ENCODE measurements around the gene PNPT1. TPM values are rescaled to one million over a fixed set of nuclear protein-coding genes. Genes with fewer than 3 reads are reported as not detected.

The PNPT1 gene
- total RNA-seq, 5 donors from 2014 or later (not counting 1 experiment from before 2014, with no cell fraction given): 13.3 to 31.0 (median 25.7) TPM

GRCh38 chr2:55636831-55637230, 56.8 kb downstream of the PNPT1 start:
- peaks cover 0 to 2% (median 0%) of the 10 kb centered on the region in 3 donors for H3K4me1 Mint-ChIP-seq
- no CpG with 5 or more reads among the region's 3 CpGs for WGBS (ENCODE audit: insufficient coverage)
- H3K4me3 Mint-ChIP-seq: no peak overlapping the region
- H3K36me3 ChIP-seq (ENCODE audit: control insufficient read depth in 2 of 2, extremely low read depth in 1 of 2, insufficient read depth in 1 of 2, low read length in 1 of 2): peaks cover 0 to 26% of the 10 kb centered on the region in 2 donors
- DNase-seq: no peak
- no peak for ATAC-seq (replicated peaks in 1 of 4)
- H3K27ac ChIP-seq (ENCODE audit: low read length): no peak overlapping the region
- H3K27me3 Mint-ChIP-seq: no peaks in the 10 kb centered on the region
- H3K36me3 Mint-ChIP-seq: peaks cover 31% of the 10 kb centered on the region
- no peaks in the 10 kb centered on the region for H3K9me3 ChIP-seq
- ChIA-PET POLR2A (no interaction called here), CTCF (no interaction called here)
- H3K9me3 Mint-ChIP-seq: no peaks in the 10 kb centered on the region
- H3K4me3 ChIP-seq (ENCODE audit: control insufficient read depth in 1 of 2, extremely low read depth in 1 of 2, low read length in 1 of 2): no peak overlapping the region
- no peaks in the 10 kb centered on the region for H3K4me1 ChIP-seq (ENCODE audit: control insufficient read depth in 1 of 2, extremely low read depth in 1 of 2, insufficient read depth in 2 of 2, low read length in 2 of 2)
- H3K27me3 ChIP-seq (replicated peaks in 1 of 2; ENCODE audit: control insufficient read depth in 2 of 2, extremely low read depth in 1 of 2, insufficient read depth in 2 of 2, low read length in 1 of 2): no peaks in the 10 kb centered on the region
- H3K27ac Mint-ChIP-seq: no peak overlapping the region

- H3K36me3 ChIP-seq (ENCODE audit: control insufficient read depth in 2 of 2, extremely low read depth in 1 of 2, insufficient read depth in 1 of 2, low read length in 1 of 2): peaks cover 0 to 10% of the 10 kb centered on the region in 2 donors
- no peak overlapping the region for H3K4me3 ChIP-seq (ENCODE audit: control insufficient read depth in 1 of 2, extremely low read depth in 1 of 2, low read length in 1 of 2)
- H3K4me3 Mint-ChIP-seq: no peak overlapping the region
- no peak for ATAC-seq (replicated peaks in 1 of 4)
- POLR2A ChIA-PET: no interaction called here
- no peaks in the 10 kb centered on the region for H3K27me3 Mint-ChIP-seq
- WGBS (ENCODE audit: insufficient coverage): 74% methylated on average over 2 of the region's 2 CpGs
- peaks cover 30% of the 10 kb centered on the region for H3K36me3 Mint-ChIP-seq
- H3K9me3 Mint-ChIP-seq: no peaks in the 10 kb centered on the region
- H3K27me3 ChIP-seq (replicated peaks in 1 of 2; ENCODE audit: control insufficient read depth in 2 of 2, extremely low read depth in 1 of 2, insufficient read depth in 2 of 2, low read length in 1 of 2): no peaks in the 10 kb centered on the region
- no peak for DNase-seq
- H3K9me3 ChIP-seq: no peaks in the 10 kb centered on the region
- H3K27ac Mint-ChIP-seq: no peak overlapping the region
- peaks cover 35 to 43% (median 39%) of the 10 kb centered on the region in 3 donors for H3K4me1 Mint-ChIP-seq
- CTCF ChIA-PET: interaction anchor here in 1 of 2 donors (0.5 kb wide), 1 partner anchor 23 kb away, joined by 3 read pairs; no protein-coding TSS in a partner anchor
- H3K27ac ChIP-seq (ENCODE audit: low read length): no peak overlapping the region
- H3K4me1 ChIP-seq (ENCODE audit: control insufficient read depth in 1 of 2, extremely low read depth in 1 of 2, insufficient read depth in 2 of 2, low read length in 2 of 2): peaks cover 0 to under 1% of the 10 kb centered on the region in 2 experiments
Measured at GRCh38 chr2:55628931-55629330, 64.7 kb downstream of the PNPT1 start.

- POLR2A ChIA-PET: no interaction called here
- ATAC-seq (replicated peaks in 1 of 4): no peak
- CTCF ChIA-PET: no interaction called here
- H3K4me3 Mint-ChIP-seq: no peak overlapping the region
- peaks cover 34% of the 10 kb centered on the region for H3K36me3 Mint-ChIP-seq
- H3K9me3 Mint-ChIP-seq: no peaks in the 10 kb centered on the region
- no CpG with 5 or more reads among the region's 1 CpG for WGBS (ENCODE audit: insufficient coverage)
- H3K4me1 ChIP-seq (ENCODE audit: control insufficient read depth in 1 of 2, extremely low read depth in 1 of 2, insufficient read depth in 2 of 2, low read length in 2 of 2): peaks cover 2 to 4% of the 10 kb centered on the region in 2 experiments
- H3K27ac Mint-ChIP-seq: no peak overlapping the region
- no peaks in the 10 kb centered on the region for H3K27me3 ChIP-seq (replicated peaks in 1 of 2; ENCODE audit: control insufficient read depth in 2 of 2, extremely low read depth in 1 of 2, insufficient read depth in 2 of 2, low read length in 1 of 2)
- H3K9me3 ChIP-seq: no peaks in the 10 kb centered on the region
- peaks cover 43 to 49% (median 45%) of the 10 kb centered on the region in 3 donors for H3K4me1 Mint-ChIP-seq
- H3K27me3 Mint-ChIP-seq: no peaks in the 10 kb centered on the region
- DNase-seq: no peak
- no peak overlapping the region for H3K4me3 ChIP-seq (ENCODE audit: control insufficient read depth in 1 of 2, extremely low read depth in 1 of 2, low read length in 1 of 2)
- H3K27ac ChIP-seq (ENCODE audit: low read length): no peak overlapping the region
- peaks cover 0 to 7% of the 10 kb centered on the region in 2 donors for H3K36me3 ChIP-seq (ENCODE audit: control insufficient read depth in 2 of 2, extremely low read depth in 1 of 2, insufficient read depth in 1 of 2, low read length in 1 of 2)
Measured at GRCh38 chr2:55627915-55628314, 65.7 kb downstream of the PNPT1 start.

GRCh38 chr2:55621802-55622201, 71.8 kb downstream of the PNPT1 start:
- WGBS (ENCODE audit: insufficient coverage): 93% methylated on average over 2 of the region's 7 CpGs
- Histone ChIP-seq H3K27me3 (replicated peaks in 1 of 2; ENCODE audit: control insufficient read depth in 2 of 2, extremely low read depth in 1 of 2, insufficient read depth in 2 of 2, low read length in 1 of 2) (no peaks in the 10 kb centered on the region), H3K36me3 (ENCODE audit: control insufficient read depth in 2 of 2, extremely low read depth in 1 of 2, insufficient read depth in 1 of 2, low read length in 1 of 2) (peaks cover 0 to 20% of the 10 kb centered on the region in 2 donors), H3K4me3 (ENCODE audit: control insufficient read depth in 1 of 2, extremely low read depth in 1 of 2, low read length in 1 of 2) (no peak overlapping the region), H3K9me3 (no peaks in the 10 kb centered on the region), H3K4me1 (ENCODE audit: control insufficient read depth in 1 of 2, extremely low read depth in 1 of 2, insufficient read depth in 2 of 2, low read length in 2 of 2) (peaks cover 16 to 36% of the 10 kb centered on the region in 2 experiments), H3K27ac (ENCODE audit: low read length) (no peak overlapping the region)
- no peaks in the 10 kb centered on the region for H3K27me3 Mint-ChIP-seq
- ChIA-PET CTCF (interaction anchor here in 1 of 2 donors (0.7 kb wide), 1 partner anchor 352 kb away, joined by 3 read pairs; no protein-coding TSS in a partner anchor), POLR2A (no interaction called here)
- peaks cover 23 to 73% (median 43%) of the 10 kb centered on the region in 3 donors for H3K4me1 Mint-ChIP-seq
- H3K9me3 Mint-ChIP-seq: no peaks in the 10 kb centered on the region
- H3K4me3 Mint-ChIP-seq: peak overlapping the region in 1 of 3 donors; percentile 55
- H3K27ac Mint-ChIP-seq: no peak overlapping the region
- H3K36me3 Mint-ChIP-seq: peaks cover 37% of the 10 kb centered on the region
- ATAC-seq (replicated peaks in 1 of 4) (no peak), DNase-seq (no peak)

- H3K4me1 Mint-ChIP-seq: peaks cover 17 to 64% (median 34%) of the 10 kb centered on the region in 3 donors
- H3K9me3 Mint-ChIP-seq: no peaks in the 10 kb centered on the region
- ChIA-PET CTCF (no interaction called here), POLR2A (no interaction called here)
- H3K4me3 Mint-ChIP-seq: no peak overlapping the region
- ATAC-seq (replicated peaks in 1 of 4): no peak
- peak overlapping the region in 1 of 2 donors; percentile 52 for H3K27ac Mint-ChIP-seq
- no peaks in the 10 kb centered on the region for H3K27me3 Mint-ChIP-seq
- no peaks in the 10 kb centered on the region for H3K9me3 ChIP-seq
- H3K36me3 Mint-ChIP-seq: peaks cover 27% of the 10 kb centered on the region
- DNase-seq: peak in 1 of 35 experiments; percentile 39
- H3K27ac ChIP-seq (ENCODE audit: low read length): no peak overlapping the region
- WGBS (ENCODE audit: insufficient coverage): no CpG with 5 or more reads among the region's 3 CpGs
- H3K36me3 ChIP-seq (ENCODE audit: control insufficient read depth in 2 of 2, extremely low read depth in 1 of 2, insufficient read depth in 1 of 2, low read length in 1 of 2): peaks cover 0 to 13% of the 10 kb centered on the region in 2 donors
- no peak overlapping the region for H3K4me3 ChIP-seq (ENCODE audit: control insufficient read depth in 1 of 2, extremely low read depth in 1 of 2, low read length in 1 of 2)
- H3K27me3 ChIP-seq (replicated peaks in 1 of 2; ENCODE audit: control insufficient read depth in 2 of 2, extremely low read depth in 1 of 2, insufficient read depth in 2 of 2, low read length in 1 of 2): no peaks in the 10 kb centered on the region
- H3K4me1 ChIP-seq (ENCODE audit: control insufficient read depth in 1 of 2, extremely low read depth in 1 of 2, insufficient read depth in 2 of 2, low read length in 2 of 2): peaks cover 24 to 44% of the 10 kb centered on the region in 2 experiments
Measured at GRCh38 chr2:55620123-55620779, 73.4 kb downstream of the PNPT1 start.

GRCh38 chr2:55618275-55619055, 75.2 kb downstream of the PNPT1 start:
- H3K4me1 ChIP-seq (ENCODE audit: control insufficient read depth in 1 of 2, extremely low read depth in 1 of 2, insufficient read depth in 2 of 2, low read length in 2 of 2): peaks cover 34 to 41% of the 10 kb centered on the region in 2 experiments
- CTCF ChIA-PET: interaction anchor here in 1 of 2 donors (1.8 kb wide), 1 partner anchor 99 kb away, joined by 12 read pairs; the partner anchor contains the start of gene CFAP36
- H3K4me3 ChIP-seq (ENCODE audit: control insufficient read depth in 1 of 2, extremely low read depth in 1 of 2, low read length in 1 of 2): peak overlapping the region; percentile 77 to 100
- ATAC-seq (replicated peaks in 1 of 4) (peak in 3 of 4 experiments; percentile 3 to 7 (median 6)), DNase-seq (peak in 33 of 35 experiments; percentile 18 to 72 (median 42))
- Mint-ChIP-seq H3K27ac (no peak overlapping the region), H3K36me3 (peaks cover 34% of the 10 kb centered on the region), H3K4me1 (peaks cover 25 to 66% (median 34%) of the 10 kb centered on the region in 3 donors), H3K4me3 (no peak overlapping the region), H3K9me3 (no peaks in the 10 kb centered on the region), H3K27me3 (no peaks in the 10 kb centered on the region)
- 0% methylated on average over 15 of the region's 32 CpGs for WGBS (ENCODE audit: insufficient coverage)
- peak overlapping the region; percentile 99 for H3K27ac ChIP-seq (ENCODE audit: low read length)
- POLR2A ChIA-PET: interaction anchor here (0.7 to 3.0 kb wide), 10 partner anchors 8 to 1851 kb away, joined by 3 to 49 read pairs (median 4); partner anchors contain the start of genes CFAP36 (in 1 of the 2) and CHAC2 (in 1 of the 2)
- no peaks in the 10 kb centered on the region for H3K9me3 ChIP-seq
- H3K36me3 ChIP-seq (ENCODE audit: control insufficient read depth in 2 of 2, extremely low read depth in 1 of 2, insufficient read depth in 1 of 2, low read length in 1 of 2): peaks cover 0 to 24% of the 10 kb centered on the region in 2 donors
- no peaks in the 10 kb centered on the region for H3K27me3 ChIP-seq (replicated peaks in 1 of 2; ENCODE audit: control insufficient read depth in 2 of 2, extremely low read depth in 1 of 2, insufficient read depth in 2 of 2, low read length in 1 of 2)
